MCF 10A (cell line): Measurements from ENCODE around the gene PPM1H. TPM values are rescaled to one million over a fixed set of nuclear protein-coding genes. Genes with fewer than 3 reads are reported as not detected.

ENCODE experiments used
- BruUV-seq: library from RNA; stranded (reverse); fragments of 400-500 nt; replicated peaks from 2 replicates; lab custom pipeline; 2021; lab: Mats Ljungman, UMichigan
- CTCF ChIA-PET: fragments of 300-600 bp; sonication (Branson Sonifier 250); formaldehyde crosslinking; extraction: SDS; loops from one replicate; lab custom pipeline; 2021; ENCODE audit warnings: antibody characterized with exemption, inconsistent platforms; lab: Yijun Ruan, JAX
- POLR2A ChIA-PET: fragments of 300-600, 350-650 bp; sonication (Branson Sonifier 250); formaldehyde crosslinking; extraction: SDS; loops from one replicate; lab custom pipeline; 2020; ENCODE audit warnings: antibody characterized with exemption, inconsistent platforms; lab: Yijun Ruan, JAX
- DNase-seq: peaks from one replicate; pipeline ENCODE4 v3.0.0-alpha.2; 2018; ENCODE audit not compliant: unreplicated experiment
- H3K27ac Mint-ChIP-seq: one replicate; pipeline ENCODE4 v1.8.0; 2022; ENCODE audit warnings: mild to moderate bottlenecking, low read depth, mixed read lengths; ENCODE audit not compliant: unreplicated experiment
- H3K27me3 Mint-ChIP-seq: one replicate; pipeline ENCODE4 v1.8.0; 2022; ENCODE audit warnings: mixed read lengths; ENCODE audit not compliant: insufficient read depth, unreplicated experiment
- H3K36me3 Mint-ChIP-seq: one replicate; pipeline ENCODE4 v1.8.0; 2022; ENCODE audit warnings: mild to moderate bottlenecking, moderate library complexity, mixed read lengths; ENCODE audit not compliant: insufficient read depth, unreplicated experiment
- H3K4me1 Mint-ChIP-seq: one replicate; pipeline ENCODE4 v1.8.0; 2022; ENCODE audit warnings: mixed read lengths; ENCODE audit not compliant: insufficient read depth, unreplicated experiment
- H3K4me3 Mint-ChIP-seq: one replicate; pipeline ENCODE4 v1.8.0; 2022; ENCODE audit warnings: mild to moderate bottlenecking, moderate library complexity, mixed read lengths; ENCODE audit not compliant: unreplicated experiment
- H3K9me3 Mint-ChIP-seq: one replicate; pipeline ENCODE4 v1.8.0; 2022; ENCODE audit warnings: mixed read lengths; ENCODE audit not compliant: unreplicated experiment
- CTCF ChIP-seq: fragments of 200-600 bp; IDR thresholded peaks from one replicate; pipeline ENCODE4 v1.8.0; 2022; ENCODE audit warnings: antibody characterized with exemption, mild to moderate bottlenecking; ENCODE audit not compliant: unreplicated experiment
- intact Hi-C: fragments of 100-400 bp; cut with micrococcal nuclease; formaldehyde crosslinking; loops from 2 replicates; pipeline ENCODE4 v1.14.1; 2022
- total RNA-seq: library from RNA; stranded (reverse); gene quantifications from 2 replicates; pipeline ENCODE4 v1.2.3, GENCODE V29; 2022

PPM1H gene
- total RNA-seq, 1 experiment from 2014 or later, result 0.49 TPM

- TF ChIP-seq CTCF, result no peak
- BruUV-seq, result no TSS peak
- CTCF ChIA-PET, result interaction anchor here (1.0 kb wide), 1 partner anchor 170 kb away, joined by 3 read pairs; no protein-coding TSS in a partner anchor
These were observed 162.5 kb downstream of the PPM1H start for GRCh38 chr12:62772416-62772955.

GRCh38 chr12:62771828-62772227 is 163.1 kb downstream of the PPM1H start:
- no peak for TF ChIP-seq CTCF
- H3K36me3 Mint-ChIP-seq, result peaks cover 5% of the 10 kb centered on the region
- no peaks in the 10 kb centered on the region for H3K9me3 Mint-ChIP-seq
- intact Hi-C loops, result no loop called here
- H3K4me1 Mint-ChIP-seq, result peaks cover 18% of the 10 kb centered on the region
- no peak overlapping the region for H3K4me3 Mint-ChIP-seq
- H3K27me3 Mint-ChIP-seq, result no peaks in the 10 kb centered on the region
- ChIA-PET CTCF (interaction anchor here (1.0 kb wide), 1 partner anchor 169 kb away, joined by 3 read pairs; no protein-coding TSS in a partner anchor), POLR2A (no interaction called here)
- no peak overlapping the region for H3K27ac Mint-ChIP-seq
- BruUV-seq, result no TSS peak
- no peak for DNase-seq

More at GRCh38 chr12:62772416-62772955, 162.5 kb downstream of the PPM1H start:
- POLR2A ChIA-PET, result no interaction called here
- Mint-ChIP-seq H3K27me3 (no peaks in the 10 kb centered on the region), H3K4me1 (peaks cover 12% of the 10 kb centered on the region), H3K4me3 (no peak overlapping the region), H3K36me3 (peaks cover 5% of the 10 kb centered on the region), H3K27ac (no peak overlapping the region), H3K9me3 (no peaks in the 10 kb centered on the region)
- intact Hi-C loops, result no loop called here
- peak; percentile 12 for DNase-seq

- intact Hi-C loops, result no loop called here
- H3K36me3 Mint-ChIP-seq, result peaks cover 5% of the 10 kb centered on the region
- no peak overlapping the region for H3K27ac Mint-ChIP-seq
- no peak overlapping the region for H3K4me3 Mint-ChIP-seq
- no peak for TF ChIP-seq CTCF
- ChIA-PET CTCF (interaction anchor here (1.0 kb wide), 3 partner anchors 26 to 30 kb away, joined by 3 to 6 read pairs (median 4); no protein-coding TSS in a partner anchor), POLR2A (interaction anchor here (1.1 to 1.2 kb wide), 2 partner anchors 9 to 165 kb away, joined by 3 read pairs; no protein-coding TSS in a partner anchor)
- no TSS peak for BruUV-seq
- H3K27me3 Mint-ChIP-seq, result no peaks in the 10 kb centered on the region
- no peak for DNase-seq
- no peaks in the 10 kb centered on the region for H3K9me3 Mint-ChIP-seq
- peaks cover 20% of the 10 kb centered on the region for H3K4me1 Mint-ChIP-seq
These were observed 164.6 kb downstream of the PPM1H start for GRCh38 chr12:62770381-62770780.

GRCh38 chr12:62769076-62769619 is 165.8 kb downstream of the PPM1H start:
- intact Hi-C loops, result no loop called here
- DNase-seq, result no peak
- no peak overlapping the region for H3K27ac Mint-ChIP-seq
- CTCF ChIA-PET, result interaction anchor here (0.5 to 0.7 kb wide), 2 partner anchors 29 to 101 kb away, joined by 3 read pairs; no protein-coding TSS in a partner anchor
- POLR2A ChIA-PET, result interaction anchor here (1.1 kb wide), 1 partner anchor 11 kb away, joined by 3 read pairs; no protein-coding TSS in a partner anchor
- peaks cover 5% of the 10 kb centered on the region for H3K36me3 Mint-ChIP-seq
- H3K27me3 Mint-ChIP-seq, result no peaks in the 10 kb centered on the region
- no peak overlapping the region for H3K4me3 Mint-ChIP-seq
- TF ChIP-seq CTCF, result no peak
- no TSS peak for BruUV-seq
- H3K9me3 Mint-ChIP-seq, result no peaks in the 10 kb centered on the region
- peaks cover 20% of the 10 kb centered on the region for H3K4me1 Mint-ChIP-seq
